ENCODE data around the gene SLC12A4. TPM values are rescaled to one million over a fixed set of nuclear protein-coding genes. Genes with fewer than 3 reads are reported as not detected.
A peak's percentile ranks its signal among the peaks of the same experiment; 100 is the strongest.

Gene SLC12A4
- total RNA-seq, 1 donor from 2014 or later, result 8.8 TPM

- Histone ChIP-seq H3K27ac (no peak overlapping the region), H4K20me1 (ENCODE audit: low read depth) (peaks cover 5% of the 10 kb centered on the region), H3K4me1 (peaks cover 9% of the 10 kb centered on the region), H3K9ac (no peak overlapping the region), H3K79me2 (ENCODE audit: low read depth) (no peaks in the 10 kb centered on the region), H3K4me3 (no peak overlapping the region), H3K9me3 (ENCODE audit: low read depth) (no peaks in the 10 kb centered on the region), H3K27me3 (peaks cover 20% of the 10 kb centered on the region), H2AFZ (replicated peaks) (no peak overlapping the region), H3F3A (ENCODE audit: low read depth) (peaks cover 24% of the 10 kb centered on the region), H3K4me2 (no peak overlapping the region), H3K36me3 (no peaks in the 10 kb centered on the region)
- H3K4me3 Mint-ChIP-seq, result peak overlapping the region; percentile 10
- peaks cover 16% of the 10 kb centered on the region for H3K4me1 Mint-ChIP-seq
- H3K9me3 Mint-ChIP-seq, result no peaks in the 10 kb centered on the region
- no peaks in the 10 kb centered on the region for H3K36me3 Mint-ChIP-seq
- H3K27me3 Mint-ChIP-seq (ENCODE audit: insufficient read depth, low read depth), result peaks cover 28% of the 10 kb centered on the region
- DNase-seq (ENCODE audit: low spot score), result no peak
- TF ChIP-seq CTCF (IDR thresholded peaks at IDR 0.05), result no peak
- no peak for TF ChIP-seq EZH2 (IDR thresholded peaks at IDR 0.05)
- no peak for TF ChIP-seq EZH2phosphoT487 (IDR thresholded peaks at IDR 0.05)
- no peak overlapping the region for H3K27ac Mint-ChIP-seq
Measured at GRCh38 chr16:67971111-67971510, 2.7 kb upstream of the SLC12A4 start.

GRCh38 chr16:67969254-67970039, 1.0 kb upstream of the SLC12A4 start:
- Histone ChIP-seq H2AFZ (replicated peaks) (peak overlapping the region; percentile 3), H3K9ac (no peak overlapping the region), H3K36me3 (no peaks in the 10 kb centered on the region), H3K9me3 (ENCODE audit: low read depth) (no peaks in the 10 kb centered on the region), H3K27ac (no peak overlapping the region), H3K79me2 (ENCODE audit: low read depth) (no peaks in the 10 kb centered on the region), H3F3A (ENCODE audit: low read depth) (peaks cover 24% of the 10 kb centered on the region), H3K4me2 (peak overlapping the region; percentile 86), H4K20me1 (ENCODE audit: low read depth) (peaks cover 5% of the 10 kb centered on the region), H3K4me3 (peak overlapping the region; percentile 55), H3K27me3 (peaks cover 20% of the 10 kb centered on the region), H3K4me1 (peaks cover 14% of the 10 kb centered on the region)
- TF ChIP-seq EZH2phosphoT487 (IDR thresholded peaks at IDR 0.05), result no peak
- TF ChIP-seq CTCF (IDR thresholded peaks at IDR 0.05), result no peak
- no peak for TF ChIP-seq EZH2 (IDR thresholded peaks at IDR 0.05)
- H3K27ac Mint-ChIP-seq, result peak overlapping the region; percentile 3
- H3K27me3 Mint-ChIP-seq (ENCODE audit: insufficient read depth, low read depth), result peaks cover 26% of the 10 kb centered on the region
- H3K36me3 Mint-ChIP-seq, result no peaks in the 10 kb centered on the region
- H3K4me3 Mint-ChIP-seq, result peak overlapping the region; percentile 81
- peak; percentile 53 for DNase-seq (ENCODE audit: low spot score)
- H3K9me3 Mint-ChIP-seq, result no peaks in the 10 kb centered on the region
- H3K4me1 Mint-ChIP-seq, result peaks cover 18% of the 10 kb centered on the region

GRCh38 chr16:67967958-67968399, 458 bp downstream of the SLC12A4 start:
- H3K9me3 Mint-ChIP-seq, result no peaks in the 10 kb centered on the region
- H3K4me3 Mint-ChIP-seq, result peak overlapping the region; percentile 89
- H3K4me1 ChIP-seq, result peaks cover 14% of the 10 kb centered on the region
- H3F3A ChIP-seq (ENCODE audit: low read depth), result peaks cover 24% of the 10 kb centered on the region
- no peaks in the 10 kb centered on the region for H3K36me3 Mint-ChIP-seq
- peak overlapping the region; percentile 55 for H3K4me3 ChIP-seq
- no peaks in the 10 kb centered on the region for H3K36me3 ChIP-seq
- no peaks in the 10 kb centered on the region for H3K9me3 ChIP-seq (ENCODE audit: low read depth)
- H2AFZ ChIP-seq (replicated peaks), result peak overlapping the region; percentile 67
- H3K4me1 Mint-ChIP-seq, result peaks cover 18% of the 10 kb centered on the region
- peak overlapping the region; percentile 16 for H3K9ac ChIP-seq
- H3K79me2 ChIP-seq (ENCODE audit: low read depth), result no peaks in the 10 kb centered on the region
- H4K20me1 ChIP-seq (ENCODE audit: low read depth), result peaks cover 5% of the 10 kb centered on the region
- peak; percentile 65 for DNase-seq (ENCODE audit: low spot score)
- H3K27ac Mint-ChIP-seq, result no peak overlapping the region
- H3K27me3 ChIP-seq, result peaks cover 20% of the 10 kb centered on the region
- H3K27me3 Mint-ChIP-seq (ENCODE audit: insufficient read depth, low read depth), result peaks cover 21% of the 10 kb centered on the region
- H3K4me2 ChIP-seq, result peak overlapping the region; percentile 86
- no peak overlapping the region for H3K27ac ChIP-seq
- TF ChIP-seq EZH2phosphoT487 (IDR thresholded peaks at IDR 0.05) (no peak), CTCF (IDR thresholded peaks at IDR 0.05) (no peak), EZH2 (IDR thresholded peaks at IDR 0.05) (no peak)

All from neural progenitor cell (in vitro differentiated cells).